ENCODE results near the gene KAT8. TPM values are rescaled to one million over a fixed set of nuclear protein-coding genes. Genes with fewer than 3 reads are reported as not detected.

KAT8 gene
- total and polyA plus RNA-seq, 9 donors: 45.9 to 65.2 (median 53.2) TPM

- peak overlapping the region; percentile 49 for H3K27ac ChIP-seq (ENCODE audit: low read length)
- 53% methylated on average over 2 of the region's 5 CpGs for WGBS (ENCODE audit: insufficient coverage)
- no peak overlapping the region for H3K4me3 ChIP-seq (ENCODE audit: low read length)
- DNase-seq: peak; percentile 60
- H3K36me3 ChIP-seq (ENCODE audit: control insufficient read depth, insufficient read depth, low read length): peaks cover 43% of the 10 kb centered on the region
- H3K9me3 ChIP-seq (replicated peaks; ENCODE audit: control insufficient read depth, low read depth, low read length): no peaks in the 10 kb centered on the region
- no peaks in the 10 kb centered on the region for H3K27me3 ChIP-seq (ENCODE audit: control insufficient read depth, insufficient read depth, low read length)
- H3K4me1 ChIP-seq (ENCODE audit: control insufficient read depth, insufficient read depth, low read length): peaks cover 28% of the 10 kb centered on the region
Measured at GRCh38 chr16:31113121-31114120, 4.0 kb upstream of the KAT8 start.

- H3K27ac ChIP-seq (ENCODE audit: low read length): no peak overlapping the region
- peaks cover 45% of the 10 kb centered on the region for H3K36me3 ChIP-seq (ENCODE audit: control insufficient read depth, insufficient read depth, low read length)
- 100% methylated on average over 2 of the region's 8 CpGs for WGBS (ENCODE audit: insufficient coverage)
- no peaks in the 10 kb centered on the region for H3K9me3 ChIP-seq (replicated peaks; ENCODE audit: control insufficient read depth, low read depth, low read length)
- peaks cover 24% of the 10 kb centered on the region for H3K4me1 ChIP-seq (ENCODE audit: control insufficient read depth, insufficient read depth, low read length)
- no peak overlapping the region for H3K4me3 ChIP-seq (ENCODE audit: low read length)
- no peaks in the 10 kb centered on the region for H3K27me3 ChIP-seq (ENCODE audit: control insufficient read depth, insufficient read depth, low read length)
- no peak for DNase-seq
Measured at GRCh38 chr16:31114468-31114867, 3.0 kb upstream of the KAT8 start.

- H3K4me1 ChIP-seq (ENCODE audit: control insufficient read depth, insufficient read depth, low read length): peaks cover 15% of the 10 kb centered on the region
- WGBS (ENCODE audit: insufficient coverage): 32% methylated on average over 4 of the region's 9 CpGs
- peak overlapping the region; percentile 72 for H3K4me3 ChIP-seq (ENCODE audit: low read length)
- H3K36me3 ChIP-seq (ENCODE audit: control insufficient read depth, insufficient read depth, low read length): peaks cover 43% of the 10 kb centered on the region
- peak; percentile 5 for DNase-seq
- peak overlapping the region; percentile 97 for H3K27ac ChIP-seq (ENCODE audit: low read length)
- H3K27me3 ChIP-seq (ENCODE audit: control insufficient read depth, insufficient read depth, low read length): no peaks in the 10 kb centered on the region
- H3K9me3 ChIP-seq (replicated peaks; ENCODE audit: control insufficient read depth, low read depth, low read length): no peaks in the 10 kb centered on the region
Measured at GRCh38 chr16:31118223-31119155, 1.0 kb downstream of the KAT8 start.

- H3K27ac ChIP-seq (ENCODE audit: low read length): no peak overlapping the region
- H3K4me1 ChIP-seq (ENCODE audit: control insufficient read depth, insufficient read depth, low read length): peaks cover 15% of the 10 kb centered on the region
- WGBS (ENCODE audit: insufficient coverage): 97% methylated on average over 12 of the region's 16 CpGs
Measured at GRCh38 chr16:31120129-31120528, 2.7 kb downstream of the KAT8 start.

GRCh38 chr16:31125844-31126243, 8.4 kb downstream of the KAT8 start:
- DNase-seq: no peak
- peaks cover 85% of the 10 kb centered on the region for H3K36me3 ChIP-seq (ENCODE audit: control insufficient read depth, insufficient read depth, low read length)
- H3K4me1 ChIP-seq (ENCODE audit: control insufficient read depth, insufficient read depth, low read length): no peaks in the 10 kb centered on the region
- H3K27ac ChIP-seq (ENCODE audit: low read length): no peak overlapping the region
- 48% methylated on average over 2 of the region's 3 CpGs for WGBS (ENCODE audit: insufficient coverage)
- H3K4me3 ChIP-seq (ENCODE audit: low read length): no peak overlapping the region
- H3K9me3 ChIP-seq (replicated peaks; ENCODE audit: control insufficient read depth, low read depth, low read length): no peaks in the 10 kb centered on the region
- no peaks in the 10 kb centered on the region for H3K27me3 ChIP-seq (ENCODE audit: control insufficient read depth, insufficient read depth, low read length)

More at GRCh38 chr16:31120129-31120528, 2.7 kb downstream of the KAT8 start:
- H3K9me3 ChIP-seq (replicated peaks; ENCODE audit: control insufficient read depth, low read depth, low read length): no peaks in the 10 kb centered on the region
- H3K4me3 ChIP-seq (ENCODE audit: low read length): no peak overlapping the region
- H3K27me3 ChIP-seq (ENCODE audit: control insufficient read depth, insufficient read depth, low read length): no peaks in the 10 kb centered on the region
- DNase-seq: no peak
- H3K36me3 ChIP-seq (ENCODE audit: control insufficient read depth, insufficient read depth, low read length): peaks cover 53% of the 10 kb centered on the region

GRCh38 chr16:31127182-31127581, 9.7 kb downstream of the KAT8 start:
- DNase-seq: no peak
- Histone ChIP-seq H3K27me3 (ENCODE audit: control insufficient read depth, insufficient read depth, low read length) (no peaks in the 10 kb centered on the region), H3K36me3 (ENCODE audit: control insufficient read depth, insufficient read depth, low read length) (peaks cover 87% of the 10 kb centered on the region), H3K4me3 (ENCODE audit: low read length) (no peak overlapping the region), H3K9me3 (replicated peaks; ENCODE audit: control insufficient read depth, low read depth, low read length) (no peaks in the 10 kb centered on the region), H3K27ac (ENCODE audit: low read length) (no peak overlapping the region), H3K4me1 (ENCODE audit: control insufficient read depth, insufficient read depth, low read length) (no peaks in the 10 kb centered on the region)
- 79% methylated on average over 13 of the region's 13 CpGs for WGBS (ENCODE audit: insufficient coverage)

- 70% methylated on average over 8 of the region's 14 CpGs for WGBS (ENCODE audit: insufficient coverage)
- no peak overlapping the region for H3K4me3 ChIP-seq (ENCODE audit: low read length)
- H3K27ac ChIP-seq (ENCODE audit: low read length): peak overlapping the region; percentile 78
- H3K4me1 ChIP-seq (ENCODE audit: control insufficient read depth, insufficient read depth, low read length): peaks cover 3% of the 10 kb centered on the region
- peaks cover 83% of the 10 kb centered on the region for H3K36me3 ChIP-seq (ENCODE audit: control insufficient read depth, insufficient read depth, low read length)
- no peaks in the 10 kb centered on the region for H3K9me3 ChIP-seq (replicated peaks; ENCODE audit: control insufficient read depth, low read depth, low read length)
- no peaks in the 10 kb centered on the region for H3K27me3 ChIP-seq (ENCODE audit: control insufficient read depth, insufficient read depth, low read length)
- peak; percentile 58 for DNase-seq
Measured at GRCh38 chr16:31128711-31129567, 11.5 kb downstream of the KAT8 start.

- peak; percentile 54 for DNase-seq
- H3K27me3 ChIP-seq (ENCODE audit: control insufficient read depth, insufficient read depth, low read length): peaks cover under 1% of the 10 kb centered on the region
- peak overlapping the region; percentile 78 for H3K27ac ChIP-seq (ENCODE audit: low read length)
- peaks cover 9% of the 10 kb centered on the region for H3K4me1 ChIP-seq (ENCODE audit: control insufficient read depth, insufficient read depth, low read length)
- H3K36me3 ChIP-seq (ENCODE audit: control insufficient read depth, insufficient read depth, low read length): peaks cover 77% of the 10 kb centered on the region
- 60% methylated on average over 29 of the region's 29 CpGs for WGBS (ENCODE audit: insufficient coverage)
- no peak overlapping the region for H3K4me3 ChIP-seq (ENCODE audit: low read length)
- H3K9me3 ChIP-seq (replicated peaks; ENCODE audit: control insufficient read depth, low read depth, low read length): no peaks in the 10 kb centered on the region
Measured at GRCh38 chr16:31129568-31130335, 12.3 kb downstream of the KAT8 start.
